Measurements from ENCODE around the gene CUL1. TPM values are rescaled to one million over a fixed set of nuclear protein-coding genes. Genes with fewer than 3 reads are reported as not detected.

Gene CUL1
- total and polyA plus RNA-seq, 4 donors = 22.9 to 56.5 (median 32.8) TPM

DNA sequence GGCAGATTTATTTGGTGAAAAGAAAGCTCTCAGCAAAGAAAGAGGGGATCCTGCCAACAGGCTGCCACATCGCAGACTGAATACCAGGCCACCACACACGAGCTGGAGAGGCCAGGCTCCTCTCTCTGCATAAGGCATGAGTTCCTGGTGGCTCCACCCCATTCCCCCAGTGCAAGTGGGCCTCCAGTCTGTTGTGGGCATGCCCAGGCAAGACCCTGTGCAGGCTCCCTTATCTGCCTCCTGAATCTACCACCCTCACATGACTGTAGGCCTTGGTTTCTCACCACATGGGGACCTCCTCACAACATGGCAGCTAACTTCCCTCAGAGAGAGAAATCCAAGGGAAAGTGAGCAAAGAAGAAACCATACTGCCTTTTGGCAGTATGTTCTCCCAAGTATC lies 26.7 kb upstream of the CUL1 start:
- H3K4me3 ChIP-seq = no peak overlapping the region
- H3K9ac ChIP-seq (ENCODE audit: insufficient read depth in 1 of 2, low read length in 2 of 2) = no peak overlapping the region
- 91 to 97% methylated on average over 2 of the region's 2 CpGs for WGBS, 2 donors
- no peaks in the 10 kb centered on the region for H3K36me3 ChIP-seq (ENCODE audit: control insufficient read depth in 4 of 4, insufficient read depth in 4 of 4, low read length in 4 of 4)
- DNase-seq (no peak), ATAC-seq (ENCODE audit: insufficient read depth, low FRiP score) (no peak)
- H3K27me3 ChIP-seq (ENCODE audit: control insufficient read depth in 3 of 3, insufficient read depth in 3 of 3, low read length in 2 of 3) = no peaks in the 10 kb centered on the region
- H3K27ac ChIP-seq (ENCODE audit: low read depth in 1 of 2, low read length in 1 of 2) = no peak overlapping the region
- no peaks in the 10 kb centered on the region for H3K4me1 ChIP-seq (ENCODE audit: control insufficient read depth in 5 of 5, insufficient read depth in 5 of 5, low read length in 5 of 5)
- no peak for TF ChIP-seq CTCF (IDR thresholded peaks at IDR 0.05; ENCODE audit: control extremely low read depth, extremely low read depth)
- peaks cover 0 to 9% (median 0%) of the 10 kb centered on the region in 4 donors for H3K9me3 ChIP-seq (ENCODE audit: control insufficient read depth in 4 of 4, insufficient read depth in 3 of 4, low read length in 3 of 4)

GRCh38 chr7:148674689-148675088 lies 24.0 kb upstream of the CUL1 start:
- no peak for DNase-seq
- Histone ChIP-seq H3K36me3 (ENCODE audit: control insufficient read depth in 4 of 4, insufficient read depth in 4 of 4, low read length in 4 of 4) (no peaks in the 10 kb centered on the region), H3K9me3 (ENCODE audit: control insufficient read depth in 4 of 4, insufficient read depth in 3 of 4, low read length in 3 of 4) (peaks cover 0 to 9% (median 0%) of the 10 kb centered on the region in 4 donors), H3K27me3 (ENCODE audit: control insufficient read depth in 3 of 3, insufficient read depth in 3 of 3, low read length in 2 of 3) (no peaks in the 10 kb centered on the region), H3K4me1 (ENCODE audit: control insufficient read depth in 5 of 5, insufficient read depth in 5 of 5, low read length in 5 of 5) (no peaks in the 10 kb centered on the region), H3K9ac (ENCODE audit: insufficient read depth in 1 of 2, low read length in 2 of 2) (no peak overlapping the region), H3K27ac (ENCODE audit: low read depth in 1 of 2, low read length in 1 of 2) (no peak overlapping the region), H3K4me3 (no peak overlapping the region)
- 93 to 95% methylated on average over 5 of the region's 5 CpGs for WGBS, 2 donors
- TF ChIP-seq CTCF (IDR thresholded peaks at IDR 0.05; ENCODE audit: control extremely low read depth, extremely low read depth) = no peak
- ATAC-seq (ENCODE audit: insufficient read depth, low FRiP score) = no peak

DNA sequence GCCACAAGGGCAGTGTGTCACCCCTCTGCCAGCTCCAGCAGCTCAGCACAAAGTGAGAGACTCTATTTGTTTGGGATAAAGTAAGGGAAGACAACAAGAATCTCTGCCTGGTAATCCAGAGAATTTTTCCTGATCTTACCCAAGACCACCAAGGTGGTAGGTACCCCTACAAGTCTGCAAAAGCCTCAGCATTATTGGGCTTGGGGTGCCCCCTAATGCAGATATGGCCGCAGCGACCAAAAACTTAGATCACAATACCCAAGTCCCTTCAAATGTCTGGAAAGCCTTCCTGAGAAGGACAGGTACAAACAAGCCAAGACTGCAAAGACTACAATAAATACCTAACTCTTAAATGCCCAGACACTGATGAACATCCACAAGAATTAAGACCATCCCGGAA lies 22.4 kb upstream of the CUL1 start:
- Histone ChIP-seq H3K9me3 (ENCODE audit: control insufficient read depth in 4 of 4, insufficient read depth in 3 of 4, low read length in 3 of 4) (peaks cover 0 to 9% (median 0%) of the 10 kb centered on the region in 4 donors), H3K27ac (ENCODE audit: low read depth in 1 of 2, low read length in 1 of 2) (no peak overlapping the region), H3K27me3 (ENCODE audit: control insufficient read depth in 3 of 3, insufficient read depth in 3 of 3, low read length in 2 of 3) (no peaks in the 10 kb centered on the region), H3K36me3 (ENCODE audit: control insufficient read depth in 4 of 4, insufficient read depth in 4 of 4, low read length in 4 of 4) (no peaks in the 10 kb centered on the region), H3K4me3 (no peak overlapping the region), H3K9ac (ENCODE audit: insufficient read depth in 1 of 2, low read length in 2 of 2) (no peak overlapping the region), H3K4me1 (ENCODE audit: control insufficient read depth in 5 of 5, insufficient read depth in 5 of 5, low read length in 5 of 5) (no peaks in the 10 kb centered on the region)
- ATAC-seq (ENCODE audit: insufficient read depth, low FRiP score) (no peak), DNase-seq (no peak)
- no peak for TF ChIP-seq CTCF (IDR thresholded peaks at IDR 0.05; ENCODE audit: control extremely low read depth, extremely low read depth)
- 95 to 98% methylated on average over 3 of the region's 3 CpGs for WGBS, 2 donors

DNA sequence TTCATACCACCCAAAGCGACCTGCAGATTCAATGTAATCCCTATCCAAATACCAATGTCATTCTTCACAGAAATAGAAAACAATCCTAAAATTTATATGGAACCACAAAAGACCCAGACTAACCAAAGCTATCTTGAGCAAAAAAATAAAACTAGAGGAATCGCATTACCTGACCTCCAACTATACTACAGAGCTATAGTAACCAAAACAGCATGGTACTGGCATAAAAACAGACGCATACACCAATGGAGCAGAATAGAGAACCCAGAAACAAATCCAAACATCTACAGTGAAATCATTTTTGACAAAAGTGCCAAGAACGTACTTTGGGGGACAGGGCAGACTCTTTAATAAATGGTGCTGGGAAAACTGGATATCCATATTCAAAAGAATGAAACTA lies 16.9 kb upstream of the CUL1 start:
- no peak for TF ChIP-seq CTCF (IDR thresholded peaks at IDR 0.05; ENCODE audit: control extremely low read depth, extremely low read depth)

More for the DNA sequence above, 16.9 kb upstream of the CUL1 start:
- WGBS, 2 donors = 96% methylated on average over 4 of the region's 4 CpGs
- Histone ChIP-seq H3K9me3 (ENCODE audit: control insufficient read depth in 4 of 4, insufficient read depth in 3 of 4, low read length in 3 of 4) (peaks cover 0 to 7% (median 2%) of the 10 kb centered on the region in 4 donors), H3K4me1 (ENCODE audit: control insufficient read depth in 5 of 5, insufficient read depth in 5 of 5, low read length in 5 of 5) (no peaks in the 10 kb centered on the region), H3K27ac (ENCODE audit: low read depth in 1 of 2, low read length in 1 of 2) (no peak overlapping the region), H3K36me3 (ENCODE audit: control insufficient read depth in 4 of 4, insufficient read depth in 4 of 4, low read length in 4 of 4) (no peaks in the 10 kb centered on the region), H3K9ac (ENCODE audit: insufficient read depth in 1 of 2, low read length in 2 of 2) (no peak overlapping the region), H3K4me3 (no peak overlapping the region), H3K27me3 (ENCODE audit: control insufficient read depth in 3 of 3, insufficient read depth in 3 of 3, low read length in 2 of 3) (no peaks in the 10 kb centered on the region)
- DNase-seq (no peak), ATAC-seq (ENCODE audit: insufficient read depth, low FRiP score) (no peak)
